ENCODE measurements around the gene TCF15. TPM values are rescaled to one million over a fixed set of nuclear protein-coding genes. Genes with fewer than 3 reads are reported as not detected.

The TCF15 gene
- total and polyA plus RNA-seq, 2 of the 13 experiments (the other 11 are each of a cell fraction or from before 2014, with no cell fraction given), result not detected

DNA sequence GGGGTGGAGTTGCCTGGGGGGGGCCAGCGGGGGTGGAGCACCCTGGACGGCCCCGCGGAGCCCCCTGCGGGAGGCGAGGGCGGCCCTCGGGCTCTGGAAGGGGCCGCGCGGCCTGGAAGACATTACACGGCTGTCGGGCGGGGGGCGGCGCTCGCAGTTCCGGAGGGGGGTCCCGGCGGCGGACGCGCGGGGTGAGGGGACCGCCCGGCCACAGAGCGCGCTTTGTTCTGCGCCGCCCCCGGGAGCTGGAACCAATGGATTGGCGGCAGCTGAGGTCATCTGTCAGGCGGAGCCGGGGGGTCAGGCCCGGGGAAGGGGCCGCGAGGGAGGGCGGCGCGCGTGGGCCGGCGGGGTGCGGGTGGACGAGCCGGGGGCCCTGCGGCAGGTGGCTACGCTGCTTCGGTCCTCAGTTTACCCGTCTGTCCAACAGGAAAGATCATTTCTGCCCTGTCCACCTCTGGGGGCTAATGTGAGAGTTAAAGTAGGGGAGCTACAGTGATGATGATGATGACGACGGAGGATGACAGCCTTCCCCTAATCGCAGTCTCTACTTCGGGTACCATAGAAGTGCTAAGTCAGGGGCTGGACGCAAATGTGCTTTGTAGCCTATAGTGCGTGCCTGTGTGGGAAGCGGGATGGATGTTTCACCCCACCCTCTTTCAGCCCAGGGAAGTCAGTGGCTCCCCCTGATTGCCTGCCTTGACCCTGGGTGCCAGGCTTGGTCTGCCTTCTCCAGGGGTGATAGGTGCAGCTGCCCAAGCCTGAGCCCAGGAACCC lies 32.5 kb upstream of the TCF15 start (continued):
- TF ChIP-seq ZNF260 (CRISPR knock-in tag; IDR thresholded peaks at IDR 0.05; ENCODE audit: borderline replicate concordance, low read depth) (no peak), ZFYVE20 (CRISPR knock-in tag; IDR thresholded peaks at IDR 0.05; ENCODE audit: borderline replicate concordance, low read depth) (no peak), ZSCAN30 (CRISPR knock-in tag; IDR thresholded peaks at IDR 0.05) (no peak), ESRRA (CRISPR knock-in tag; IDR thresholded peaks at IDR 0.05; ENCODE audit: low read depth) (no peak), YEATS2 (CRISPR knock-in tag; IDR thresholded peaks at IDR 0.05; ENCODE audit: borderline replicate concordance) (no peak), SRSF1 (optimal IDR thresholded peaks at IDR 0.05; ENCODE audit: low read depth, low read length) (peak; percentile 100), NFE2L2 (IDR thresholded peaks at IDR 0.05; ENCODE audit: low read length) (no peak), SP4 (CRISPR knock-in tag; IDR thresholded peaks at IDR 0.05) (peak; percentile 64), ZNF234 (CRISPR knock-in tag; conservative IDR thresholded peaks at IDR 0.05) (no peak), ARNT (IDR thresholded peaks at IDR 0.05) (no peak), NCOR1 (IDR thresholded peaks at IDR 0.05; ENCODE audit: borderline replicate concordance, low read length) (peak; percentile 64; the same call in 1 of the 2 replicates), NFRKB (IDR thresholded peaks at IDR 0.05) (no peak), SCMH1 (CRISPR knock-in tag; IDR thresholded peaks at IDR 0.05; ENCODE audit: borderline replicate concordance) (no peak), NKX3-1 (CRISPR knock-in tag; IDR thresholded peaks at IDR 0.05) (0 out of 2 replicates have a peak, but pooled peaks have one; percentile 25), ATF1 (CRISPR knock-in tag; IDR thresholded peaks at IDR 0.05) (no peak), RBM39 (IDR thresholded peaks at IDR 0.05; ENCODE audit: low read depth, low read length, poor library complexity, severe bottlenecking) (peak; percentile 38), ZNF7 (CRISPR knock-in tag; IDR thresholded peaks at IDR 0.05) (no peak), RARA (CRISPR knock-in tag; IDR thresholded peaks at IDR 0.05) (peak; percentile 90), MIER3 (CRISPR knock-in tag; IDR thresholded peaks at IDR 0.05; ENCODE audit: borderline replicate concordance) (0 out of 2 replicates have a peak, but pooled peaks have one; percentile 27), ZNF253 (CRISPR knock-in tag; IDR thresholded peaks at IDR 0.05; ENCODE audit: borderline replicate concordance) (no peak)
- TF ChIP-seq, protein P1, sequence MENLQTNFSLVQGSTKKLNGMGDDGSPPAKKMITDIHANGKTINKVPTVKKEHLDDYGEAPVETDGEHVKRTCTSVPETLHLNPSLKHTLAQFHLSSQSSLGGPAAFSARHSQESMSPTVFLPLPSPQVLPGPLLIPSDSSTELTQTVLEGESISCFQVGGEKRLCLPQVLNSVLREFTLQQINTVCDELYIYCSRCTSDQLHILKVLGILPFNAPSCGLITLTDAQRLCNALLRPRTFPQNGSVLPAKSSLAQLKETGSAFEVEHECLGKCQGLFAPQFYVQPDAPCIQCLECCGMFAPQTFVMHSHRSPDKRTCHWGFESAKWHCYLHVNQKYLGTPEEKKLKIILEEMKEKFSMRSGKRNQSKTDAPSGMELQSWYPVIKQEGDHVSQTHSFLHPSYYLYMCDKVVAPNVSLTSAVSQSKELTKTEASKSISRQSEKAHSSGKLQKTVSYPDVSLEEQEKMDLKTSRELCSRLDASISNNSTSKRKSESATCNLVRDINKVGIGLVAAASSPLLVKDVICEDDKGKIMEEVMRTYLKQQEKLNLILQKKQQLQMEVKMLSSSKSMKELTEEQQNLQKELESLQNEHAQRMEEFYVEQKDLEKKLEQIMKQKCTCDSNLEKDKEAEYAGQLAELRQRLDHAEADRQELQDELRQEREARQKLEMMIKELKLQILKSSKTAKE (CRISPR knock-in tag; IDR thresholded peaks at IDR 0.05; ENCODE audit: borderline replicate concordance), result peak; percentile 89
- TF ChIP-seq, protein P2, sequence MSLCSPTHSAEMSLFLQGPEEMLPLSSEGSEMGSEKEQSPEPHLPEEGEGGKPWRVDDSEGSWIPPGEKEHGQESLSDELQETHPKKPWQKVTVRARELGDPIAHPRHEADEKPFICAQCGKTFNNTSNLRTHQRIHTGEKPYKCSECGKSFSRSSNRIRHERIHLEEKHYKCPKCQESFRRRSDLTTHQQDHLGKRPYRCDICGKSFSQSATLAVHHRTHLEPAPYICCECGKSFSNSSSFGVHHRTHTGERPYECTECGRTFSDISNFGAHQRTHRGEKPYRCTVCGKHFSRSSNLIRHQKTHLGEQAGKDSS (CRISPR knock-in tag; IDR thresholded peaks at IDR 0.05; ENCODE audit: borderline replicate concordance, low read depth), result peak; percentile 46; the same call in 1 of the 2 replicates
- TF ChIP-seq, protein P3, sequence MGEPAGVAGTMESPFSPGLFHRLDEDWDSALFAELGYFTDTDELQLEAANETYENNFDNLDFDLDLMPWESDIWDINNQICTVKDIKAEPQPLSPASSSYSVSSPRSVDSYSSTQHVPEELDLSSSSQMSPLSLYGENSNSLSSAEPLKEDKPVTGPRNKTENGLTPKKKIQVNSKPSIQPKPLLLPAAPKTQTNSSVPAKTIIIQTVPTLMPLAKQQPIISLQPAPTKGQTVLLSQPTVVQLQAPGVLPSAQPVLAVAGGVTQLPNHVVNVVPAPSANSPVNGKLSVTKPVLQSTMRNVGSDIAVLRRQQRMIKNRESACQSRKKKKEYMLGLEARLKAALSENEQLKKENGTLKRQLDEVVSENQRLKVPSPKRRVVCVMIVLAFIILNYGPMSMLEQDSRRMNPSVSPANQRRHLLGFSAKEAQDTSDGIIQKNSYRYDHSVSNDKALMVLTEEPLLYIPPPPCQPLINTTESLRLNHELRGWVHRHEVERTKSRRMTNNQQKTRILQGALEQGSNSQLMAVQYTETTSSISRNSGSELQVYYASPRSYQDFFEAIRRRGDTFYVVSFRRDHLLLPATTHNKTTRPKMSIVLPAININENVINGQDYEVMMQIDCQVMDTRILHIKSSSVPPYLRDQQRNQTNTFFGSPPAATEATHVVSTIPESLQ (CRISPR knock-in tag; conservative IDR thresholded peaks at IDR 0.05), result no peak

All from HepG2 (cell line).